ENCODE data around the gene AHNAK2.

DNA sequence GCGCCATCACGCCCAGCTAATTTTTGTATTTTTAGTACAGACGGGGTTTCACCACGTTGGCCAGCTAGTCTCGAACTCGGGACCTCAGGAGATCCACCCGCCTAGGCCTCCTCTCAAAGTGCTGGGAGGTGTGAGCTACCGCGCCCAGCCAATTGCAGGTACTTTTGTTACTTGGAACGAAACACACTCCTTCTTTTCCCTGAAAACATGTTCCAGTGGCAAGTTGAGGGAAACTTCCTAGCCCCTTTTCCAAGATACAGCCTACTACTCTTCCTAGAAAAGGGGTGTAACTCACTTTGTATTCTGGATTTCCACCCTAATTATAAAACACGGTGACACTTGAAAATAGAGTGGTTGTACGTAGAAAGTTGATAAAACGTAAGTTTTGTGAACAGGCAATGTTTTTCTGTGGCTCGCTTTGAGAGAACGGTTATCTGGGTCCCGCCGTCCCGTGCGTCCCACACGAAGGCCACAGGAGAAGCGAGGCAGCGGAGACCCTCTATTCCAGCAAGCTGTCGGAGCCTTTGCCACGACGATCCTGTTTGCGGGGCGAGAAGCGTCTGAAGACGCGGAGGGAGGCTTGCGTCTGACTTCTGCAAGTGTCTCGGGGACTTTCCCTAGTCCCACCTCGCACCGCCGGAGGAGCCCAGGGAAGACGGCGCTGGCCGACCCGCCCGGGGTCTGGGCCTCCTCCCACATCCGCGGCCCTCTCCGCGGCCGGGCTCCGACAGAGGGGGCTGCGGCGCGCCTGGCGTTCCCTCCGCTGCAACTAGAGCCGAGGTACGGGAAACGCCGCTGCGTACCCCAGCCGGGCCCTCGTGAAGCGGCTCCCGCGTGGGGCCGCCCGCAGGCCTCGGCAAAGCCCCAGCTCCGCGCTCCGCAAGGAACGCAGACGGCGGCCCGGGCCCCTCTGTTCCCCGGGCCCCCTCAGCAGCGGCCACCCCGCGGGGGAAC, 42.0 kb upstream of the AHNAK2 start:
- TF ChIP-seq, protein P1, sequence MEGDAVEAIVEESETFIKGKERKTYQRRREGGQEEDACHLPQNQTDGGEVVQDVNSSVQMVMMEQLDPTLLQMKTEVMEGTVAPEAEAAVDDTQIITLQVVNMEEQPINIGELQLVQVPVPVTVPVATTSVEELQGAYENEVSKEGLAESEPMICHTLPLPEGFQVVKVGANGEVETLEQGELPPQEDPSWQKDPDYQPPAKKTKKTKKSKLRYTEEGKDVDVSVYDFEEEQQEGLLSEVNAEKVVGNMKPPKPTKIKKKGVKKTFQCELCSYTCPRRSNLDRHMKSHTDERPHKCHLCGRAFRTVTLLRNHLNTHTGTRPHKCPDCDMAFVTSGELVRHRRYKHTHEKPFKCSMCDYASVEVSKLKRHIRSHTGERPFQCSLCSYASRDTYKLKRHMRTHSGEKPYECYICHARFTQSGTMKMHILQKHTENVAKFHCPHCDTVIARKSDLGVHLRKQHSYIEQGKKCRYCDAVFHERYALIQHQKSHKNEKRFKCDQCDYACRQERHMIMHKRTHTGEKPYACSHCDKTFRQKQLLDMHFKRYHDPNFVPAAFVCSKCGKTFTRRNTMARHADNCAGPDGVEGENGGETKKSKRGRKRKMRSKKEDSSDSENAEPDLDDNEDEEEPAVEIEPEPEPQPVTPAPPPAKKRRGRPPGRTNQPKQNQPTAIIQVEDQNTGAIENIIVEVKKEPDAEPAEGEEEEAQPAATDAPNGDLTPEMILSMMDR (conservative IDR thresholded peaks at IDR 0.05) = no peak
- peak; percentile 96; the same call in 1 of the 2 replicates for TF ChIP-seq ZFX (IDR thresholded peaks at IDR 0.05)
